ENCODE results near the gene AGL.
"Not testable (repeated sequence)": the region's sequence is repeated elsewhere in the genome, so short reads cannot be mapped to it uniquely, and the experiment has no call there.

The AGL gene

DNA sequence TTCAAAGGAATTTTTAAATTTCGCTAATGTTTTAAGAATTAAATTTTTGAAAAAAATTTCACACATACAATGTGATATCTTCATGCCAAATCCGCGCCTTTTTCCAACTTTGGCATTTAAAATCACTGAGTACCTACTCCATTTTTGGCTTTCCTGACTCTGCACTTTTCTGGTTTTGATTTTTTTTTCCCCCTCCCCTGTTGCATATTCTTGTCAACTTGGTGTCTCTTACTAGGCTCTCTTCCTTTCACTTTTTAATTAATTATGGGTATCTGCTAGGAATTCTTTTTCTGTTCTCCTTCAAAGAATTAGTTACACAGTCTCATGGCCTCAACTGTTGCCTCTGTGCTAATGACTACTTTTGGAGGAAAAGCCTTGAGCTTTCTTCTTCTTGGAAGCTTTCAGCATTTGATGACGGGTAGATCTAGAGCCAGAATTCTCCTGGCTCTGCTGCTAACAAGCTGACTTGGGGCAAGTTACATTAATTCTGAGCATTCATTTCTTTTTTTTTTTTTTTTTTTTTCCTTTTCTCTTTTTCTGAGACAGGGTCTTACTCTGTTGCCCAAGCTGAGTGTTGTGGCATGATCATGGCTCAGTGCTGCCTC, 1.8 kb downstream of the AGL start:
- no peak for DNase-seq

DNA sequence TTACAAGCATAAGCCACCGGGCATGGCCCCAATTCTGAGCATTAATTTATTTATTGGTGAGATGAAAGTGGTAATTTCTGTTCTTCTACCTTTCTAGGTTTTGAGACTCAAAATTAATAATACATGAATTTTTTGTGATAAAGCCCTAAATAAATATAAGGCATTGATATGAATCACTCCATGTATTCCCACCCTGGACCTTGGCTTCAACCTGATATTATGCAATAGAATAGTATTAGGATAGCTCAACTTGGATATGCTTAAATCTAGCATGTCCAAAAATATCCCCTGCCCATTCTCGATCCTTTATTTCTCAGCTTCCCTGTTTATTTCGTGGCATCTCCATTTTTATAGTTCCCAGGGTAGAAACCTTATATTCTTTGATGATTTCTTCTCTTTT, 2.5 kb downstream of the AGL start:
- DNase-seq = no peak

DNA sequence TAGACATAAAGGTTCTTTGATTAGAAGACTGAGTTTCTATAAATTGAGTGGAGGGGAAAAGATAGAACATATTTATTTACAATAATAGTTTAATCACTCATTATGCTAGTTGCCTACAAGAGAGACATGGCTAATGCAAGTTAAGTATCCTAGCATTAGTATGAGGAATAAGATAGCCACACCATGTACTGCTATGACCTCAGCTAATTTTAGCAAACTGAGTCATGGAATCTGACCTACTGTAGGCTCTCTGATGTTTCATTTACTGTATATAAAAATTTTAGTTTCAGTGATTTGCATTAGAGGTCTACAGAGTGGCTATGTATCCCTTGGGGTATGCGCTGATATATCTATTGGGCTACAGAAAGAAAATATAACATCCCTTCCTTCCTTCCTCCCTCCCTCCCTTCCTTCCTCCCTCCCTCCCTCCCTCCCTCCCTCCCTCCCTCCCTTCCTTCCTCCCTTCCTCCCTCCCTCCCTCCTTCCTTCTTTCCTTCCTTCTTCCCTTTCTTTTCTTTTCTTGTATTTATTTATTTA, 5.8 kb downstream of the AGL start:
- no peak for DNase-seq

GRCh38 chr1:99857041-99857440, 6.9 kb downstream of the AGL start:
- DNase-seq = peak in 1 of 6 experiments; percentile 0

- no peak for DNase-seq
Observed at GRCh38 chr1:99858286-99858685, 8.1 kb downstream of the AGL start.

DNA sequence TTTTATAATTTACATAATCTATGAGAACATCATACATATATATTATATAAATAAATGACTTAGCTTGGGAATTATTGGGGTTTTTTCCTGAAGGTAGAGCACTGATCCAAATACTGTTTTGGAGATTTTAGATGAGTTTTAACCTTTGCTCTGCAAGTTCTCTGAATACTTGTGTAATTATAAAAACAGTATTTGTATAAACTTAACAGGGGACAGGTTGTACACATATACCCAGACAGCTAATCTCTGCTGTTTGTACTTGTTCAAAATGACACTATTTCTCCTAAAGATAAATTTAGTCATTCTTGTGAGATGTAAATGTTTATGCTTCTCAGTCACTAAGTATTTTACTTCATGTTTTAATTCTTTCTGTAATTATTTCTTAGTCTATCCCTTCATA, 8.7 kb downstream of the AGL start:
- DNase-seq = no peak

GRCh38 chr1:99860703-99861102, 10.5 kb downstream of the AGL start:
- no peak for DNase-seq

GRCh38 chr1:99867682-99868081, 17.5 kb downstream of the AGL start:
- no peak for DNase-seq

GRCh38 chr1:99869304-99869703, 19.1 kb downstream of the AGL start:
- no peak for DNase-seq

- no peak for DNase-seq
Observed at GRCh38 chr1:99869723-99870122, 19.6 kb downstream of the AGL start.

DNA sequence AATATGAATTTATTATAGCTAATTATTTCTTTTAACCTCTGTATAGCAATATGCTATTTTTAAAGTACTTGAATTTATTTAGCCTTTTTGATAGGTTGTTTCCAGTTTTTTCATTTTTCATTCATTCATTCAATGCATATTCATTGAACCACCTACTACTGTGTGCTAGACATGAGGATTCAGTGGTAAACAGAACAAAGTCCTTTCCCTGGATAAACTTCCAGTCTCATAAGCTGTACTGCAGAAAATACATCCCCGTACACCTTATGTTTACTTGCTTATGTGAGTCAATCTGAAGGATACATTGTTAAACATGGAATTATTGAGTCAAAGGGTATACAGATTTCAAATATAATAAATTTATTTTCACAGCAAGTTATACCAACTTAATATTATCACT, 21.9 kb downstream of the AGL start:
- no peak for DNase-seq

- DNase-seq = no peak
Observed at GRCh38 chr1:99877568-99877967, 27.4 kb downstream of the AGL start.

DNA sequence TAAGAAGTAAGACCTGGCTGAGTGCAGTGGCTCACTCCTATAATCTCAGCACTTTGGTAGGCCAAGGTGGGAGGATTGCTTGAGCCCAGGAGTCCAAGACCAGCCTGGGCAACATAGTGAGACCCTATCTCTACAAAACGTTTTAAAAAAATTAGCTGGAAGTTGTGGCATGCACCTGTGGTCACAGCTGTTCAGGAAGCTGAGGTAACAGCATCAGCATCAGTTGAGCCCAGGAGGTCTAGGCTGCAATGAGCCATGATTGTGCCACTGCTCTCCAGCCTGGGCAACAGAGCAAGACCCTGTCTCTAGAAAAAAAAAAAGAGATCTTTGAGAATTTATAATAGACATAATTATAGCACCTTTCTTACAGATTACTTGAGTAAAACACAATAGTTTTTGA, 36.0 kb downstream of the AGL start:
- DNase-seq = no peak

- no peak for DNase-seq
Observed at GRCh38 chr1:99886841-99887240, 36.7 kb downstream of the AGL start.

DNA sequence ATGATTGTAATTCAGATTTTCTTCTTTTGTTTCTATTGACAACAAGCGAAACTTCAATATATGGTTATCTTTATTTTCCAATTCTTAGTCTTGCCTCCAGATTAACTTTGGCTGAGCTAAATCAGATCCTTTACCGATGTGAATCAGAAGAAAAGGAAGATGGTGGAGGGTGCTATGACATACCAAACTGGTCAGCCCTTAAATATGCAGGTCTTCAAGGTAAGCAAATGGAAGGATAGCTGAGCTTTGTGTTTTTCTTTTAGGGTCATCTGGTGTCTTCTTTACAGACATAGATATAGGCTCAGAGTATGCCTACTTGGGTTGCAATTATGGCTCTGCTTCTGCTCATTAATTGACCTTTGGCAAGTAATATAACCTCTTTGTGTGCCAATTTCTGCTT, 37.7 kb downstream of the AGL start:
- no peak for DNase-seq

DNA sequence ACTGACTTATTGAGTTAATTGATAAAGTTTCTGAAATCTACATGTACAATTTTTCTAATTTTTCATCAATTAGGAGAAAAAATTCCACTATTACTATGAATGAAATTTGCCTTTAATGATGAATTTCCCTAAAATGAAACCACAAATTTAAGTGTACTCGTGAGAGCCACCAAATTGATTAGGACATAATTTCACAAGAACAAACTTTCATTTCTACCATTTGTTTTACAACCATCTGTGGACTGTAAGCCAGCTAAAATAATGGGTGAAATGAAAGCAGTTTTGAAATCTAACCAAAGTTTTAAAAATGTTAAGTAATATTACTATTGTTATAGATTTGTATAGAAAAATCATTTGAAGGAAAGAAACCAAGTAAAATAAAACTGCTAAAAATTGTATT, 41.8 kb downstream of the AGL start:
- no peak for DNase-seq

GRCh38 chr1:99903278-99903677, 53.1 kb downstream of the AGL start:
- not testable (repeated sequence) for DNase-seq

DNA sequence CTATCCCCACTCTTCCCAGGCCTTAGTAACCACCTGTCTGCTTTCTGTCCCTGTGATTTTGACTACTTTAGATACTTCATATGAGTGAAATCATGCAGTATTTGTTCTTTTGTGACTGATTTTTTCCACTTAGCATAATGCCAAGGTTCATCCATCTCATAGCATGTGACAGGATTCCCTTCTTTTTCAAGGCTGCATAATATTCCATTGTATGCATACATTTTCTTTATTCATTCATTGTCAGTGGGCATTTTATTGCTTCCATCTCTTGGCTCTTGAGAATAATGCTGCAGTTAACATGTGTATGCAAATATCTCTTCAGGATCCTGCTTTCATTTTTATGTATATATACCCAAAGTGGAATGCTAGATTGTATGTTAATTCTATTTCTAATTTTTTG, 56.4 kb downstream of the AGL start:
- DNase-seq = no peak

DNA sequence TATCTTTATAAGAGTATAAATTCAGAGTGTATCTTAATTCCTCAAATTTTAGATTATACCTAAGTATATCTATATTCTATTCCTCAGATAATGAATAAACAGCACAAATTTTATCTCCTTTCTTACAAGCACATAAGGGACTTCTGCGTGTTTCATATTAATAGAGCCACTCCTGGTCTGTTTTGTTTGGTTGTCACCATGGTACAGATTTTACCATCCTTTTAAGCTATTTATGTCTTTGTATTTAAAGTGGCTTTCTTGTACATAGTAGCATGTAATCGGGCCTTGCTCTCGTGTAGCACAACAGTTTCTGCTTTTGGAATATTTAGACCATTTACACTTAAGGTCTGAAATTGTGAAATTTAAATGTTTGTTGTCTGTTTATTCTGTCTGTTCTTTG, 67.1 kb downstream of the AGL start:
- no peak for DNase-seq

- DNase-seq = no peak
Observed at GRCh38 chr1:99919220-99919619, 69.1 kb downstream of the AGL start.

- no peak for DNase-seq
Observed at GRCh38 chr1:99934801-99935200, 84.6 kb downstream of the AGL start.

- DNase-seq = no peak
Observed at GRCh38 chr1:99935534-99935933, 85.4 kb downstream of the AGL start.

DNA sequence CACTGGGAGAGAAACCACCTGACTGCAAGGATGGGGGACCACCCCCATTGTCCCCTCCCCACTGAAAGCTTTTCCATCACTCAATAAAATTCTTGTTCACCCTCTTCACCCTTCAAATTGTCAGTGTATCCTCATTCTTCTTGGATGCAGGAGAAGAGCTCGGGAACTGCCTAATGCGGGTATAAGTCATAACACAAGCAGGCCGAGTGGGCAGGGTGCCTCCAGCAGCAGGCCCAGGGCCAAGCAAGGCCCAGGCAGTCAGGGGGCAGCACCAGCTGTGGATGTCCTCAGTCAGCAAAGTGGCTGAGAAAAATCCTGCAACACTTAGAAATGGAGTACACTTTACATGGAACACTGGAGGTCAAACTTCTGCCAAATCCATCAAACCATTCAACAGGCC, 85.9 kb downstream of the AGL start:
- DNase-seq = no peak

- no peak for DNase-seq
Observed at GRCh38 chr1:99942723-99943122, 92.6 kb downstream of the AGL start.

- no peak for DNase-seq
Observed at GRCh38 chr1:99943223-99943794, 93.1 kb downstream of the AGL start.
